Measurements from ENCODE around the gene MAN1C1.

DNA sequence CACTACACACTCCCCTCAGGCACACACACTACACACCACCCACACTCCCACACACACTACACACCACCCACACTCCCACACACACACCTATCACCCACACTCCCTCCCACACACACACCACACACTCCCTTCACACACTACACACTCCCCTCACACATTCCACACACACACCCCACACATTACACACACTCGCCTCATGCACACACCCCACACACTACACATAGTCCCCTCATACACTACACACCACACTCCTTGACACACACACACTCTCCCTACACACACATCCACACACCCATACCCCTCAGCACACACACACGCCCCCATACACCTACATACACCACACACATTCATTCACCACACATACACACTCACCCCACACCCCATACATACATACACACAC is 152.4 kb downstream of the MAN1C1 start:
- TF ChIP-seq, protein P1, sequence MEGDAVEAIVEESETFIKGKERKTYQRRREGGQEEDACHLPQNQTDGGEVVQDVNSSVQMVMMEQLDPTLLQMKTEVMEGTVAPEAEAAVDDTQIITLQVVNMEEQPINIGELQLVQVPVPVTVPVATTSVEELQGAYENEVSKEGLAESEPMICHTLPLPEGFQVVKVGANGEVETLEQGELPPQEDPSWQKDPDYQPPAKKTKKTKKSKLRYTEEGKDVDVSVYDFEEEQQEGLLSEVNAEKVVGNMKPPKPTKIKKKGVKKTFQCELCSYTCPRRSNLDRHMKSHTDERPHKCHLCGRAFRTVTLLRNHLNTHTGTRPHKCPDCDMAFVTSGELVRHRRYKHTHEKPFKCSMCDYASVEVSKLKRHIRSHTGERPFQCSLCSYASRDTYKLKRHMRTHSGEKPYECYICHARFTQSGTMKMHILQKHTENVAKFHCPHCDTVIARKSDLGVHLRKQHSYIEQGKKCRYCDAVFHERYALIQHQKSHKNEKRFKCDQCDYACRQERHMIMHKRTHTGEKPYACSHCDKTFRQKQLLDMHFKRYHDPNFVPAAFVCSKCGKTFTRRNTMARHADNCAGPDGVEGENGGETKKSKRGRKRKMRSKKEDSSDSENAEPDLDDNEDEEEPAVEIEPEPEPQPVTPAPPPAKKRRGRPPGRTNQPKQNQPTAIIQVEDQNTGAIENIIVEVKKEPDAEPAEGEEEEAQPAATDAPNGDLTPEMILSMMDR (IDR thresholded peaks at IDR 0.05; ENCODE audit: low read depth, low read length) = no peak
- no peak for TF ChIP-seq MYC (IDR thresholded peaks at IDR 0.05; ENCODE audit: low read depth, low read length)

All from NB4 (cell line).